Spleen (tissue), 7 donors: ENCODE data around the gene MSI2.

Experiments used
- POLR2A ChIP-seq, 3 donors: fragments of 450-650 bp; IDR thresholded peaks; one replicate each; pipeline ENCODE4 v1.5.1; 2017; ENCODE audit warnings: antibody characterized with exemption in 3 of 3, mild to moderate bottlenecking in 1 of 3
- POLR2AphosphoS5 ChIP-seq, 3 donors: sonication (generic); formaldehyde crosslinking; IDR thresholded peaks; one replicate each; pipeline ENCODE4 v1.5.1; 2017; ENCODE audit warnings: antibody characterized with exemption in 3 of 3
- TF ChIP-seq, protein P1 (sequence below), 11 experiments: fragments of 200-600 bp in 7 of 11; fragments of 450-650 bp in 4 of 11; sonication (generic) in 4 of 11; IDR thresholded peaks in 8 of 11; conservative IDR thresholded peaks in 3 of 11; 1 replicate in 7 of 11; 2 replicates in 4 of 11; pipeline versions ENCODE4 v1.4.0 to v1.8.0; 2016 to 2021; ENCODE audit warnings: antibody characterized with exemption in 11 of 11, inconsistent platforms in 4 of 11, mild to moderate bottlenecking in 1 of 11
- donor health status: DM: no; HTN: no; CAD: no; lungs with moderate emphysema.
- donor health status: DM: no; HTN: no; CAD: no.
- donor health status: DM: no; HTN: no; CAD: no.

DNA sequence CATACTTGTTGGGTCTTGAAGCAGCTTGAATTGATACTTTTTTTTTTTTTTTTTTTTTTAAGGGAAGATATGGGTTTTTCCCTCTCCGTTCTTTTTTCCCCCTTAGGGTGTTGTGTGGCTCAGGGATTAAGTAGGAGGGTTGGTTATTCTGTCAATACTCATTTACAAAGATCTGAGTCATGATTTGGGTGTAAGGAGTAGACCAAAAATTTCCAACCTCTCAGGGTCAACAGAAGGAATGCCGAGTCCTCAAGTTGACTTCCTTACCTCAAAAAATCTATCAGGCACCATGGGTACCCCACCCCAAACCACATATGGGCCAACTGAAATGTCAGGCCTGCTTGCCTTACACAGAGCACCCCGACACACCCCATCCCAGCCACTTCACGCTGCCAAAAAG is 258.3 kb downstream of the MSI2 start:
- TF ChIP-seq POLR2A (IDR thresholded peaks at IDR 0.05), result no peak
- TF ChIP-seq, protein P1, sequence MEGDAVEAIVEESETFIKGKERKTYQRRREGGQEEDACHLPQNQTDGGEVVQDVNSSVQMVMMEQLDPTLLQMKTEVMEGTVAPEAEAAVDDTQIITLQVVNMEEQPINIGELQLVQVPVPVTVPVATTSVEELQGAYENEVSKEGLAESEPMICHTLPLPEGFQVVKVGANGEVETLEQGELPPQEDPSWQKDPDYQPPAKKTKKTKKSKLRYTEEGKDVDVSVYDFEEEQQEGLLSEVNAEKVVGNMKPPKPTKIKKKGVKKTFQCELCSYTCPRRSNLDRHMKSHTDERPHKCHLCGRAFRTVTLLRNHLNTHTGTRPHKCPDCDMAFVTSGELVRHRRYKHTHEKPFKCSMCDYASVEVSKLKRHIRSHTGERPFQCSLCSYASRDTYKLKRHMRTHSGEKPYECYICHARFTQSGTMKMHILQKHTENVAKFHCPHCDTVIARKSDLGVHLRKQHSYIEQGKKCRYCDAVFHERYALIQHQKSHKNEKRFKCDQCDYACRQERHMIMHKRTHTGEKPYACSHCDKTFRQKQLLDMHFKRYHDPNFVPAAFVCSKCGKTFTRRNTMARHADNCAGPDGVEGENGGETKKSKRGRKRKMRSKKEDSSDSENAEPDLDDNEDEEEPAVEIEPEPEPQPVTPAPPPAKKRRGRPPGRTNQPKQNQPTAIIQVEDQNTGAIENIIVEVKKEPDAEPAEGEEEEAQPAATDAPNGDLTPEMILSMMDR (IDR thresholded peaks at IDR 0.05 in 8 of 11, conservative IDR thresholded peaks at IDR 0.05 in 3 of 11), result no peak
- TF ChIP-seq POLR2AphosphoS5 (IDR thresholded peaks at IDR 0.05), result no peak
